Tibial nerve (tissue), 4 donors: ENCODE results near the gene KCNMA1. TPM values are rescaled to one million over a fixed set of nuclear protein-coding genes. Genes with fewer than 3 reads are reported as not detected.

Experiments used
- DNase-seq, 2 donors: peaks; one replicate each; pipeline ENCODE4 v3.0.0-alpha.2; 2019; ENCODE audit warnings: low spot score in 2 of 2
- H3K27ac ChIP-seq, 4 donors: fragments of 200-600 bp; sonication (generic) in 3 of 4; one replicate each; pipeline ENCODE4 v1.5.1; 2017 to 2019; ENCODE audit warnings: mild to moderate bottlenecking in 1 of 4
- H3K27me3 ChIP-seq, 2 donors: fragments of 200-600 bp; sonication (generic) in 1 of 2; one replicate each; pipeline versions ENCODE4 v1.5.1 to v1.6.0; 2017 to 2019
- H3K36me3 ChIP-seq, 3 donors: fragments of 200-600 bp; sonication (generic); one replicate each; pipeline ENCODE4 v1.5.1; 2018 to 2019
- H3K4me1 ChIP-seq, 4 donors: fragments of 200-600 bp; sonication (generic) in 3 of 4; one replicate each; pipeline ENCODE4 v1.5.1; 2017 to 2019
- H3K4me3 ChIP-seq, 4 donors: fragments of 200-600 bp; sonication (generic) in 3 of 4; one replicate each; pipeline ENCODE4 v1.5.1; 2017 to 2019; ENCODE audit warnings: mild to moderate bottlenecking in 1 of 4, moderate library complexity in 1 of 4
- H3K9me3 ChIP-seq, 4 donors: fragments of 200-600 bp; sonication (generic) in 3 of 4; one replicate each; pipeline ENCODE4 v1.5.1; 2017 to 2019
- EP300 ChIP-seq, 2 donors: sonication (generic); formaldehyde crosslinking; IDR thresholded peaks; one replicate each; pipeline ENCODE4 v1.6.1; 2017; ENCODE audit warnings: antibody characterized with exemption in 2 of 2, mild to moderate bottlenecking in 1 of 2
- POLR2A ChIP-seq, 2 donors: fragments of 450-650 bp; IDR thresholded peaks; one replicate each; pipeline ENCODE4 v1.6.1; 2017; ENCODE audit warnings: antibody characterized with exemption in 2 of 2, mild to moderate bottlenecking in 2 of 2, moderate library complexity in 2 of 2
- WGBS, 2 donors: methylation state at CpG; one replicate each; pipeline ENCODE4 v1.1.5; 2018; 5-methylcytosine and 5-hydroxymethylcytosine counted together
- total RNA-seq, 4 donors: library from RNA; depleted of rRNA; stranded (reverse); fragments of >200 nt; gene quantifications; one replicate each; pipeline ENCODE4 v1.1.0, GENCODE V29; 2016
- TF ChIP-seq, protein P1 (sequence below), 5 experiments: fragments of 200-600 bp in 3 of 5; fragments of 450-650 bp in 2 of 5; sonication (generic) in 3 of 5; IDR thresholded peaks; one replicate each; pipeline ENCODE4 v1.5.1; 2016 to 2019; ENCODE audit warnings: antibody characterized with exemption in 5 of 5, mild to moderate bottlenecking in 3 of 5, moderate library complexity in 2 of 5

KCNMA1 gene
- total RNA-seq, 4 donors from 2014 or later: 10.2 to 19.9 (median 13.7) TPM

DNA sequence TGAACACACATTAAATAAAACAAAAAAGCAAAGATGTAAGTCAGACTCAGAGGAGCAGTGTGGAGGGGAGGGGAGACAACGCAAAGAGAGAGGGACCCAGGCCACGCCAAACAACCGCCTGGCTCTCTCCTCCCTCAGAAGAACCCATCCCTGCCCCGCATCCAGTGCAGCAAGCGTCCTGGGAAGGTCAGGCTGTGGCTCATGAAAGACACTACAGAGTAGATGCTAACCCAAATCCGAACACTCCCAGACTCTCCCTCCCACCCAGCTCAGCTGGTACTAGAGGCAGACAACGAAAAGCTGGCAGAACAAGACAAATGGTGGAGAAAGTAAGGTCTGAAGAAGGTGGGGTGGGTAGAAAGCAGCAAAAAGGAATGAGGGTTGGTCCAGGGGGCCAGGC is 39.0 kb downstream of the KCNMA1 start:
- Histone ChIP-seq H3K27me3 (no peaks in the 10 kb centered on the region), H3K36me3 (no peaks in the 10 kb centered on the region), H3K4me3 (no peak overlapping the region), H3K9me3 (no peaks in the 10 kb centered on the region), H3K27ac (no peak overlapping the region), H3K4me1 (peaks cover 0 to 10% (median 2%) of the 10 kb centered on the region in 4 donors)
- TF ChIP-seq EP300 (IDR thresholded peaks at IDR 0.05) (no peak), POLR2A (IDR thresholded peaks at IDR 0.05) (no peak)
- TF ChIP-seq, protein P1, sequence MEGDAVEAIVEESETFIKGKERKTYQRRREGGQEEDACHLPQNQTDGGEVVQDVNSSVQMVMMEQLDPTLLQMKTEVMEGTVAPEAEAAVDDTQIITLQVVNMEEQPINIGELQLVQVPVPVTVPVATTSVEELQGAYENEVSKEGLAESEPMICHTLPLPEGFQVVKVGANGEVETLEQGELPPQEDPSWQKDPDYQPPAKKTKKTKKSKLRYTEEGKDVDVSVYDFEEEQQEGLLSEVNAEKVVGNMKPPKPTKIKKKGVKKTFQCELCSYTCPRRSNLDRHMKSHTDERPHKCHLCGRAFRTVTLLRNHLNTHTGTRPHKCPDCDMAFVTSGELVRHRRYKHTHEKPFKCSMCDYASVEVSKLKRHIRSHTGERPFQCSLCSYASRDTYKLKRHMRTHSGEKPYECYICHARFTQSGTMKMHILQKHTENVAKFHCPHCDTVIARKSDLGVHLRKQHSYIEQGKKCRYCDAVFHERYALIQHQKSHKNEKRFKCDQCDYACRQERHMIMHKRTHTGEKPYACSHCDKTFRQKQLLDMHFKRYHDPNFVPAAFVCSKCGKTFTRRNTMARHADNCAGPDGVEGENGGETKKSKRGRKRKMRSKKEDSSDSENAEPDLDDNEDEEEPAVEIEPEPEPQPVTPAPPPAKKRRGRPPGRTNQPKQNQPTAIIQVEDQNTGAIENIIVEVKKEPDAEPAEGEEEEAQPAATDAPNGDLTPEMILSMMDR (IDR thresholded peaks at IDR 0.05): no peak
- WGBS, 2 donors: 51 to 71% methylated on average over 7 of the region's 7 CpGs
- no peak for DNase-seq

DNA sequence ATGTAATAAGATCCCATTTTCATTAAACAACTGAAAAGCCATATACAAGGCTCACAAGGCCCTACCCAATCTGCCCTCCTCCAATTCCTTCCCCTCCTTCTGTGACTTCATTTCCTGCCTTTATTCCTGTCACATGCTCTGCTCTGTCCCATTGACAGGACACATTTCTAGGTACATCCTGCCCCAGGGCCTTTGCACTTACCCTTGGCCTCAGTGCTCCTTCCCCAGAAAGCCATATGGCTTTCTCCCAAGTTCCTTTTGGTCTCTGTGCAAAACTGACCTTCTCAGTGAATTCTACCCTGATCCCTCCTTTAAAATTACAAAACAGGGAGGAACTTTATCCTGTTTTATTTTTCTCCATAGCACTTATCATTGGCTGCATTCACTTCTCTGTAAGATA is 40.0 kb downstream of the KCNMA1 start:
- no peaks in the 10 kb centered on the region for H3K4me1 ChIP-seq
- no peak overlapping the region for H3K27ac ChIP-seq
- no peak overlapping the region for H3K4me3 ChIP-seq
- no peak for DNase-seq
- H3K36me3 ChIP-seq: no peaks in the 10 kb centered on the region
- no peak for TF ChIP-seq POLR2A (IDR thresholded peaks at IDR 0.05)
- TF ChIP-seq, protein P1 (IDR thresholded peaks at IDR 0.05): no peak
- TF ChIP-seq EP300 (IDR thresholded peaks at IDR 0.05): no peak
- H3K27me3 ChIP-seq: no peaks in the 10 kb centered on the region
- no peaks in the 10 kb centered on the region for H3K9me3 ChIP-seq

GRCh38 chr10:77594471-77594783 is 43.2 kb downstream of the KCNMA1 start:
- 88 to 91% methylated on average over 4 of the region's 4 CpGs for WGBS, 2 donors
- TF ChIP-seq, protein P1 (IDR thresholded peaks at IDR 0.05): no peak
- no peak overlapping the region for H3K27ac ChIP-seq

GRCh38 chr10:77593771-77594470 is 43.7 kb downstream of the KCNMA1 start:
- H3K27me3 ChIP-seq: no peaks in the 10 kb centered on the region
- H3K27ac ChIP-seq: no peak overlapping the region

More at GRCh38 chr10:77594471-77594783, 43.2 kb downstream of the KCNMA1 start:
- Histone ChIP-seq H3K4me3 (no peak overlapping the region), H3K4me1 (no peaks in the 10 kb centered on the region), H3K27me3 (no peaks in the 10 kb centered on the region), H3K36me3 (no peaks in the 10 kb centered on the region), H3K9me3 (no peaks in the 10 kb centered on the region)
- no peak for DNase-seq

DNA sequence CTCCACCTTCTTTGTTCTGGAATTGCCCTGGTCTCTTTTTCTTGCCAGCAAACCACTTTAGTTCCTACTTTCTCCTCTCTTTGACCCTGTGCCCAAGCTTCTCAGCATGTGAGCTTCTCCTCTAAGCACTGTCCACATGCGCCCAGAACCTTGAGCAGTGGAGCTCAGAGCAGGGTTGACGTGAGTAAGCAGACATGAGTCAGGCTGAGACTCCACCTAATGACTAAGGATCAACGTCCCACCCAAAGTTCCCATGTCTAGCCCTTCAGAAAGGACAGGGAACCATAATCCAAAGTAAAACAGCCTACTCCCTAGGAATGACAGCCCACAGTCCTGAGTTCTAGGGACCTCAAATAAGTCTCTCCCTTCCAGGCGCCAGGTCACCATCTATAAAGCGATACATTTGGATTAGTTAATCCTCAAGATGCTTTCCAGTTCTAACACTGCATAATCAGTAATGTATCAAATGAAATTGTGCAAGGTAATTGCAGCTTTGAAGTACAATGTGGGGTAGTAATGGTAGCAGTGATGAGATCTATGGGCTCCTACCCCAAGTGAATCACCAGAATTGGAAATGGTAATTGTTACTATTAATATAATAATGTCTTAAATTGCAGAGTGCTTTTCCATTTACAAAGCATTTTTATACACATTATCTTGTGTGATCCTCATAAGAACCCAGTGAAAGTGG is 44.5 kb downstream of the KCNMA1 start:
- H3K27me3 ChIP-seq: no peaks in the 10 kb centered on the region
- no peaks in the 10 kb centered on the region for H3K36me3 ChIP-seq
- no peak overlapping the region for H3K27ac ChIP-seq
- 79 to 82% methylated on average over 5 of the region's 5 CpGs for WGBS, 2 donors
- DNase-seq: no peak
- no peak for TF ChIP-seq EP300 (IDR thresholded peaks at IDR 0.05)
- TF ChIP-seq POLR2A (IDR thresholded peaks at IDR 0.05): no peak
- TF ChIP-seq, protein P1 (IDR thresholded peaks at IDR 0.05): no peak
- no peak overlapping the region for H3K4me3 ChIP-seq
- H3K9me3 ChIP-seq: no peaks in the 10 kb centered on the region
- no peaks in the 10 kb centered on the region for H3K4me1 ChIP-seq

More at GRCh38 chr10:77593771-77594470, 43.7 kb downstream of the KCNMA1 start:
- DNase-seq: no peak
- TF ChIP-seq, protein P1 (IDR thresholded peaks at IDR 0.05): no peak
- Histone ChIP-seq H3K36me3 (no peaks in the 10 kb centered on the region), H3K4me1 (no peaks in the 10 kb centered on the region), H3K4me3 (no peak overlapping the region), H3K9me3 (no peaks in the 10 kb centered on the region)
- 81 to 83% methylated on average over 7 of the region's 7 CpGs for WGBS, 2 donors
